HG02642 (cell line): Measurements from ENCODE around the gene B3GALT4.

Experiments
- ATAC-seq: cut with Tn5 transposase; IDR thresholded peaks from one replicate; pipeline ENCODE4 v1.9.1; 2021; ENCODE audit warnings: mild to moderate bottlenecking; ENCODE audit not compliant: unreplicated experiment, poor library complexity

B3GALT4 gene

GRCh38 chr6:33313105-33313708, 36.3 kb downstream of the B3GALT4 start:
- no peak for ATAC-seq

GRCh38 chr6:33313709-33314514, 37.0 kb downstream of the B3GALT4 start, which contains the start of gene TAPBP:
Gene TAPBP, minus strand, starts transcription at chr6:33314078. Its CDS starts 37 bp downstream, at chr6:33314041.
- peak; percentile 40 for ATAC-seq

- no peak for ATAC-seq
Observed at GRCh38 chr6:33314515-33314942, 37.6 kb downstream of the B3GALT4 start.

GRCh38 chr6:33314943-33315792, 38.2 kb downstream of the B3GALT4 start:
- no peak for ATAC-seq

GRCh38 chr6:33315793-33316602, 39.1 kb downstream of the B3GALT4 start:
- ATAC-seq: no peak

- ATAC-seq: no peak
Observed at GRCh38 chr6:33316603-33317418, 39.9 kb downstream of the B3GALT4 start.

GRCh38 chr6:33317419-33317668, 40.4 kb downstream of the B3GALT4 start:
- no peak for ATAC-seq

GRCh38 chr6:33317669-33318425, 40.9 kb downstream of the B3GALT4 start, which contains the start of gene ZBTB22:
Gene ZBTB22, minus strand, starts transcription at chr6:33317744. Its CDS starts 828 bp downstream, at chr6:33316916.
- peak; percentile 57 for ATAC-seq

- ATAC-seq: no peak
Observed at GRCh38 chr6:33318426-33319073, 41.6 kb downstream of the B3GALT4 start.

GRCh38 chr6:33319939-33320314, 43.0 kb downstream of the B3GALT4 start:
- no peak for ATAC-seq

- ATAC-seq: no peak
Observed at GRCh38 chr6:33320315-33321181, 43.6 kb downstream of the B3GALT4 start.

- no peak for ATAC-seq
Observed at GRCh38 chr6:33321227-33321626, 44.3 kb downstream of the B3GALT4 start.

GRCh38 chr6:33323623-33323948, 46.7 kb downstream of the B3GALT4 start:
- ATAC-seq: no peak

- ATAC-seq: no peak
Observed at GRCh38 chr6:33324125-33324524, 47.2 kb downstream of the B3GALT4 start.
